Measurements from ENCODE around the gene WDR70.
"Not testable (repeated sequence)": the region's sequence is repeated elsewhere in the genome, so short reads cannot be mapped to it uniquely, and the experiment has no call there.

Gene WDR70

DNA sequence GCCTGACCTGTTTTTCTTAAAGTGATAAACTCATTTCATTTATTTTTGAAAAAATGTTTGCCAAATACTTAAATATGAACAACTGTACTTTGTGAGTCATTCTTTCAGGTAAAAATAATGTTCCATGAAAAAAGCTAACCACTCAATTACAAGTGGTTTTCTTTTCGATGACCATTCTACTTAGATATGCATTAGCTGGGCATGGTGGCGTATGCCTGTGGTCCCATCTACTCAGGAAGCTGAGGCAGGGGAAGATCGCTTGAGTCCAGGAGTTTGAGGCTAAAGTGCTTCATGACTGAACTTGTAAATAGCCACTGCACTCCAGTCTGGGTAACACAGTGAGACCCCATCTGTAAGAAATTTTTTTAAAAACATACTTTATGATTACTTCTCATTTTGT lies 4.0 kb upstream of the WDR70 start:
- no peak overlapping the region for H2AFZ ChIP-seq (ENCODE audit: low read depth)
- TF ChIP-seq, protein P1, sequence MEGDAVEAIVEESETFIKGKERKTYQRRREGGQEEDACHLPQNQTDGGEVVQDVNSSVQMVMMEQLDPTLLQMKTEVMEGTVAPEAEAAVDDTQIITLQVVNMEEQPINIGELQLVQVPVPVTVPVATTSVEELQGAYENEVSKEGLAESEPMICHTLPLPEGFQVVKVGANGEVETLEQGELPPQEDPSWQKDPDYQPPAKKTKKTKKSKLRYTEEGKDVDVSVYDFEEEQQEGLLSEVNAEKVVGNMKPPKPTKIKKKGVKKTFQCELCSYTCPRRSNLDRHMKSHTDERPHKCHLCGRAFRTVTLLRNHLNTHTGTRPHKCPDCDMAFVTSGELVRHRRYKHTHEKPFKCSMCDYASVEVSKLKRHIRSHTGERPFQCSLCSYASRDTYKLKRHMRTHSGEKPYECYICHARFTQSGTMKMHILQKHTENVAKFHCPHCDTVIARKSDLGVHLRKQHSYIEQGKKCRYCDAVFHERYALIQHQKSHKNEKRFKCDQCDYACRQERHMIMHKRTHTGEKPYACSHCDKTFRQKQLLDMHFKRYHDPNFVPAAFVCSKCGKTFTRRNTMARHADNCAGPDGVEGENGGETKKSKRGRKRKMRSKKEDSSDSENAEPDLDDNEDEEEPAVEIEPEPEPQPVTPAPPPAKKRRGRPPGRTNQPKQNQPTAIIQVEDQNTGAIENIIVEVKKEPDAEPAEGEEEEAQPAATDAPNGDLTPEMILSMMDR (conservative IDR thresholded peaks at IDR 0.05; ENCODE audit: low read depth, low read length) = no peak

DNA sequence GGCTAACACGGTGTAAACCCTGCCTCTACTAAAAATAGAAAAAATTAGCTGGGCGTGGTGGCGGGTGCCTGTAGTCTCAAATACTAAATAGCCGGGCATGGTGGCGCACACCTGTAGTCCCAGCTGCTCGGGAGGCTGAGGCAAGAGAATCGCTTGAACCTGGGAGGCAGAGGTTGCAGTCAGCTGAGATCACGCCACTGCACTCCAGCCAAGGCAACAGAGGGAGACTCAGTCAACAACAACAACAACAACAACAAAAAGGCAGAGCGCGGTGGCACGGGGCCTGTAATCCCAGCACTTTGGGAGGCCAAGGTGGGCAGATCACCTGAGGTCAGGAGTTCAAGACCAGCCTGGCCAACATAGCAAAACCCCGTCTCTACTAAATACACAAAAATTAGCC lies 1.1 kb upstream of the WDR70 start:
- H2AFZ ChIP-seq (ENCODE audit: low read depth); H3K9ac ChIP-seq; H3K36me3 ChIP-seq (ENCODE audit: insufficient read depth); H4K20me1 ChIP-seq (ENCODE audit: insufficient read depth); H3K4me1 ChIP-seq (ENCODE audit: low read depth, poor library complexity, severe bottlenecking); H3K79me2 ChIP-seq (ENCODE audit: insufficient read depth, low read depth); H3K27me3 ChIP-seq (ENCODE audit: insufficient read depth, low read depth); H3K4me3 ChIP-seq (IDR thresholded peaks at IDR 0.05; ENCODE audit: insufficient read depth, low read depth, low read length); H3K27ac ChIP-seq; H3K4me2 ChIP-seq: not testable (repeated sequence)

More for the DNA sequence above, 4.0 kb upstream of the WDR70 start:
- H3K79me2 ChIP-seq (ENCODE audit: insufficient read depth, low read depth) = peaks cover 13% of the 10 kb centered on the region
- H3K27ac ChIP-seq = no peak overlapping the region
- H3K9ac ChIP-seq = no peak overlapping the region
- no peaks in the 10 kb centered on the region for H4K20me1 ChIP-seq (ENCODE audit: insufficient read depth)
- no peak overlapping the region for H3K4me3 ChIP-seq (IDR thresholded peaks at IDR 0.05; ENCODE audit: insufficient read depth, low read depth, low read length)
- H3K4me1 ChIP-seq (ENCODE audit: low read depth, poor library complexity, severe bottlenecking) = peaks cover 5% of the 10 kb centered on the region
- H3K4me2 ChIP-seq = no peak overlapping the region
- no peaks in the 10 kb centered on the region for H3K36me3 ChIP-seq (ENCODE audit: insufficient read depth)
- H3K27me3 ChIP-seq (ENCODE audit: insufficient read depth, low read depth) = no peaks in the 10 kb centered on the region

DNA sequence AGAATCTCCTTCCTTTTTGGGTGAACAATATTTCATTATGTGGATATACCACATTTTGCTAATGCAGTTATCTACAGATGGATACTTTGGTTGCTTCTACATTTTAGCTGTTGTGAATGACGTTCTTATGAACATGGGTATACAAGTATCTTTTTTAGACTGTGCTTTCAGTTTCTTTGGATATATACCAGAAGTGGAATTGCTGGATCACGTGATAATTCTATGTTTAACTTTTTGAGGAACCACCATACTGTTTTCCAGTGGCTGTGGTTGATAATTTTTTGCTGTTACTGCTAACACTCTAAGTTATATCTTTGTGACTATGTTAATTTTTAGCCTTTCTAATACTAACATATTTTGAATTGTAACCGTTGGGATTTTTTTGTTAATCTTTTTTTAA lies 12.5 kb downstream of the WDR70 start:
- Histone ChIP-seq H2AFZ (ENCODE audit: low read depth) (no peak overlapping the region), H3K9ac (no peak overlapping the region), H3K27me3 (ENCODE audit: insufficient read depth, low read depth) (no peaks in the 10 kb centered on the region), H3K4me3 (IDR thresholded peaks at IDR 0.05; ENCODE audit: insufficient read depth, low read depth, low read length) (no peak overlapping the region), H3K4me2 (no peak overlapping the region), H3K79me2 (ENCODE audit: insufficient read depth, low read depth) (no peaks in the 10 kb centered on the region), H4K20me1 (ENCODE audit: insufficient read depth) (no peaks in the 10 kb centered on the region), H3K36me3 (ENCODE audit: insufficient read depth) (no peaks in the 10 kb centered on the region), H3K27ac (no peak overlapping the region), H3K4me1 (ENCODE audit: low read depth, poor library complexity, severe bottlenecking) (no peaks in the 10 kb centered on the region)
- TF ChIP-seq, protein P1 (conservative IDR thresholded peaks at IDR 0.05; ENCODE audit: low read depth, low read length) = no peak

DNA sequence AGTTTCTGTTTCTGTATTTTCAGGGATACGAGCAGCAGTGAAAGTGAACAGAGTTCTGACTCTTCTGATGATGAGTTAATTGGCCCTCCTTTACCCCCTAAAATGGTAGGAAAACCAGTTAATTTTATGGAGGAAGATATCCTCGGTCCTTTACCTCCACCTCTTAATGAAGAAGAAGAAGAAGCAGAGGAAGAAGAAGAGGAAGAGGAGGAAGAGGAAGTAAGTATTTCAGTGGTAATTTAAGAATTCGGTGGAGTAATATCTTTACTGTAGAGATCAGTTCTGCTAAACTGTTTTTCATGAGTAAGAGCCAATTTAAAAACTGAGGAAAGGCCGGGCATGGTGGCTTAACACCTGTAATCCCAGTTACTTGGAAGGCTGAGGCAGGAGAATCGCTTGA lies 17.2 kb downstream of the WDR70 start:
- no peak overlapping the region for H3K9ac ChIP-seq
- H3K4me1 ChIP-seq (ENCODE audit: low read depth, poor library complexity, severe bottlenecking) = no peaks in the 10 kb centered on the region
- no peaks in the 10 kb centered on the region for H3K36me3 ChIP-seq (ENCODE audit: insufficient read depth)
- no peak overlapping the region for H2AFZ ChIP-seq (ENCODE audit: low read depth)
- no peak overlapping the region for H3K27ac ChIP-seq
- no peaks in the 10 kb centered on the region for H3K27me3 ChIP-seq (ENCODE audit: insufficient read depth, low read depth)
- TF ChIP-seq, protein P1 (conservative IDR thresholded peaks at IDR 0.05; ENCODE audit: low read depth, low read length) = no peak
- no peak overlapping the region for H3K4me2 ChIP-seq
- no peaks in the 10 kb centered on the region for H4K20me1 ChIP-seq (ENCODE audit: insufficient read depth)
- no peak overlapping the region for H3K4me3 ChIP-seq (IDR thresholded peaks at IDR 0.05; ENCODE audit: insufficient read depth, low read depth, low read length)
- H3K79me2 ChIP-seq (ENCODE audit: insufficient read depth, low read depth) = no peaks in the 10 kb centered on the region

DNA sequence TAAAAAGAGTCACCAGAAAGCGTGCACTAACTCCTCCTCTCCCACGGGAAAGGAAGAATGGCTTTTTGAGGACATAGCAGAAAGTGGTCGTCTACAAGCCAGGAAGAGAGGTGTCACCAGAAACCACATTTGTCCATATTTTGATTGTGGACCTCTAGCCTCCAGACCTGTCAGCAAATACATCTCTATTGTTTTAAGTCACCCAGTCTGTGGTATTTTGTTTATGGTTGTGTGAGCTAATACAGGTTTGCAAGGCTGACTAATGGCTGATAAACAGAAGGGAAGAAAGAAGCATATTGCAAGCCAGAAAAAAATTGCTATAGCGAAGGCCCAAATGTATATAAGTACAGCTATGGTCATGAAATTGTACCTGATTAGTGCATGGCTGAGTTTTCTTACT lies 21.4 kb downstream of the WDR70 start:
- H3K9ac ChIP-seq = no peak overlapping the region
- no peak overlapping the region for H2AFZ ChIP-seq (ENCODE audit: low read depth)
- no peaks in the 10 kb centered on the region for H3K4me1 ChIP-seq (ENCODE audit: low read depth, poor library complexity, severe bottlenecking)
- TF ChIP-seq, protein P1 (conservative IDR thresholded peaks at IDR 0.05; ENCODE audit: low read depth, low read length) = no peak
- no peaks in the 10 kb centered on the region for H3K79me2 ChIP-seq (ENCODE audit: insufficient read depth, low read depth)
- no peaks in the 10 kb centered on the region for H3K36me3 ChIP-seq (ENCODE audit: insufficient read depth)
- H4K20me1 ChIP-seq (ENCODE audit: insufficient read depth) = no peaks in the 10 kb centered on the region
- no peak overlapping the region for H3K27ac ChIP-seq
- H3K4me3 ChIP-seq (IDR thresholded peaks at IDR 0.05; ENCODE audit: insufficient read depth, low read depth, low read length) = no peak overlapping the region
- no peaks in the 10 kb centered on the region for H3K27me3 ChIP-seq (ENCODE audit: insufficient read depth, low read depth)
- no peak overlapping the region for H3K4me2 ChIP-seq

All from KMS-11 (cell line).